Calu3 (cell line): ENCODE measurements around the gene PLPP3. TPM values are rescaled to one million over a fixed set of nuclear protein-coding genes. Genes with fewer than 3 reads are reported as not detected.

ENCODE experiments used
- BruUV-seq: library from RNA; stranded (reverse); fragments of 400-500 nt; replicated peaks from 2 replicates; lab custom pipeline; 2021; lab: Mats Ljungman, UMichigan
- CTCF ChIA-PET: fragments of 300-600 bp; sonication (Branson Sonifier 250); formaldehyde crosslinking; loops from one replicate; lab custom pipeline; 2022; ENCODE audit warnings: antibody characterized with exemption; lab: Charles Lee
- DNase-seq: peaks from one replicate; pipeline ENCODE4 v3.0.0; 2022
- H3K27ac Mint-ChIP-seq: one replicate; pipeline ENCODE4 v1.8.0; 2022; ENCODE audit warnings: mixed read lengths; ENCODE audit not compliant: unreplicated experiment
- H3K27me3 Mint-ChIP-seq: one replicate; pipeline ENCODE4 v1.8.0; 2022; ENCODE audit warnings: mixed read lengths; ENCODE audit not compliant: unreplicated experiment
- H3K36me3 Mint-ChIP-seq: one replicate; pipeline ENCODE4 v1.8.0; 2022; ENCODE audit warnings: mild to moderate bottlenecking, moderate library complexity, mixed read lengths; ENCODE audit not compliant: insufficient read depth, unreplicated experiment
- H3K4me1 Mint-ChIP-seq: one replicate; pipeline ENCODE4 v1.8.0; 2022; ENCODE audit warnings: mild to moderate bottlenecking, low read depth, mixed read lengths; ENCODE audit not compliant: unreplicated experiment
- H3K4me3 Mint-ChIP-seq: one replicate; pipeline ENCODE4 v1.8.0; 2022; ENCODE audit warnings: mild to moderate bottlenecking, low read depth, moderate library complexity, mixed read lengths; ENCODE audit not compliant: unreplicated experiment
- H3K9me3 Mint-ChIP-seq: one replicate; pipeline ENCODE4 v1.8.0; 2022; ENCODE audit warnings: low read depth, mixed read lengths; ENCODE audit not compliant: unreplicated experiment
- CTCF ChIP-seq: fragments of 200-600 bp; IDR thresholded peaks from one replicate; pipeline ENCODE4 v1.8.0; 2022; ENCODE audit warnings: antibody characterized with exemption; ENCODE audit not compliant: unreplicated experiment
- intact Hi-C: fragments of 100-400 bp; cut with micrococcal nuclease; formaldehyde crosslinking; loops from one replicate; pipeline ENCODE4 v1.10.0; 2022; ENCODE audit not compliant: unreplicated experiment
- total RNA-seq: library from RNA; stranded (reverse); gene quantifications from 2 replicates; pipeline ENCODE4 v1.2.3, GENCODE V29; 2022

PLPP3 gene
- total RNA-seq, 1 experiment from 2014 or later: 18.9 TPM

- no peaks in the 10 kb centered on the region for H3K36me3 Mint-ChIP-seq
- no peak for DNase-seq
- H3K27me3 Mint-ChIP-seq: no peaks in the 10 kb centered on the region
- no peaks in the 10 kb centered on the region for H3K9me3 Mint-ChIP-seq
- H3K4me3 Mint-ChIP-seq: no peak overlapping the region
- CTCF ChIA-PET: no interaction called here
- TF ChIP-seq CTCF: no peak
- peaks cover 32% of the 10 kb centered on the region for H3K4me1 Mint-ChIP-seq
- no peak overlapping the region for H3K27ac Mint-ChIP-seq
- intact Hi-C loops: no loop called here
- BruUV-seq: no TSS peak
Observed at GRCh38 chr1:56453016-56453415, 126.3 kb downstream of the PLPP3 start.

GRCh38 chr1:56452027-56453011 lies 127.0 kb downstream of the PLPP3 start:
- no peak for TF ChIP-seq CTCF
- DNase-seq: no peak
- Mint-ChIP-seq H3K9me3 (no peaks in the 10 kb centered on the region), H3K27me3 (no peaks in the 10 kb centered on the region), H3K36me3 (no peaks in the 10 kb centered on the region), H3K4me3 (no peak overlapping the region), H3K27ac (no peak overlapping the region), H3K4me1 (peaks cover 32% of the 10 kb centered on the region)
- CTCF ChIA-PET: no interaction called here
- intact Hi-C loops: no loop called here
- no TSS peak for BruUV-seq

GRCh38 chr1:56451491-56451890 lies 127.9 kb downstream of the PLPP3 start:
- no peak for TF ChIP-seq CTCF
- no peaks in the 10 kb centered on the region for H3K9me3 Mint-ChIP-seq
- no peak overlapping the region for H3K4me3 Mint-ChIP-seq
- no TSS peak for BruUV-seq
- H3K27me3 Mint-ChIP-seq: no peaks in the 10 kb centered on the region
- peaks cover 25% of the 10 kb centered on the region for H3K4me1 Mint-ChIP-seq
- H3K36me3 Mint-ChIP-seq: no peaks in the 10 kb centered on the region
- CTCF ChIA-PET: no interaction called here
- no peak overlapping the region for H3K27ac Mint-ChIP-seq
- intact Hi-C loops: no loop called here
- no peak for DNase-seq

- no TSS peak for BruUV-seq
- H3K9me3 Mint-ChIP-seq: no peaks in the 10 kb centered on the region
- CTCF ChIA-PET: no interaction called here
- DNase-seq: no peak
- H3K27me3 Mint-ChIP-seq: no peaks in the 10 kb centered on the region
- intact Hi-C loops: no loop called here
- TF ChIP-seq CTCF: no peak
- no peaks in the 10 kb centered on the region for H3K36me3 Mint-ChIP-seq
- no peak overlapping the region for H3K27ac Mint-ChIP-seq
- peaks cover 22% of the 10 kb centered on the region for H3K4me1 Mint-ChIP-seq
- H3K4me3 Mint-ChIP-seq: no peak overlapping the region
Observed at GRCh38 chr1:56450004-56450666, 129.2 kb downstream of the PLPP3 start.
